GM12878 (cell line): ENCODE data around the gene UBASH3A. TPM values are rescaled to one million over a fixed set of nuclear protein-coding genes. Genes with fewer than 3 reads are reported as not detected.

ENCODE experiments used
- BCLAF1 ChIP-seq: fragments of 450-650 bp; IDR thresholded peaks from 2 replicates; pipeline ENCODE4 v1.6.1; 2017; ENCODE audit warnings: antibody characterized with exemption, mild to moderate bottlenecking, moderate library complexity
- BMI1 ChIP-seq: fragments of 450-650 bp; IDR thresholded peaks from 2 replicates; pipeline ENCODE4 v1.6.1; 2016; ENCODE audit warnings: mild to moderate bottlenecking, moderate library complexity, borderline replicate concordance
- CBX5 ChIP-seq: sonication (generic); IDR thresholded peaks from 2 replicates; pipeline ENCODE4 v1.6.1; 2016; ENCODE audit warnings: low read depth, moderate library complexity, mild to moderate bottlenecking, inconsistent platforms
- CHD1 ChIP-seq: IDR thresholded peaks from 2 replicates; pipeline ENCODE4 v1.6.1; 2012; ENCODE audit warnings: low read depth, low read length, improper control_type of control experiment
- POLR2A ChIP-seq: IDR thresholded peaks from 2 replicates; pipeline ENCODE4 v1.6.1; 2011; ENCODE audit warnings: low read depth, mild to moderate bottlenecking, low read length
- POLR2AphosphoS2 ChIP-seq: IDR thresholded peaks from 2 replicates; pipeline ENCODE4 v1.6.1; 2011; ENCODE audit warnings: low read depth, mild to moderate bottlenecking, low read length, improper control_type of control experiment, moderate library complexity
- SMAD5 ChIP-seq: IDR thresholded peaks from 2 replicates; pipeline ENCODE4 v1.6.1; 2016; ENCODE audit warnings: antibody characterized with exemption, low read depth
- ZNF687 ChIP-seq: fragments of 450-650 bp; IDR thresholded peaks from 2 replicates; pipeline ENCODE4 v1.6.1; 2017; ENCODE audit warnings: mild to moderate bottlenecking, moderate library complexity
- polyA plus RNA-seq, 11 experiments: library from polyadenylated mRNA; depleted of rRNA in 4 of 11; unstranded in 6 of 11; stranded (reverse) in 5 of 11; fragments of >200 nt; fragmentation: Nextera tagmentation in 4 of 11; fragmentation: Illumina TruSeq in 1 of 11; extraction: Ambion mirVana in 4 of 11; extraction: Trizol in 1 of 11; gene quantifications; 1 replicate in 1 of 11; 2 replicates in 10 of 11; pipeline versions ENCODE4 v1.2.1 to v1.2.3, GENCODE V29; 2011 to 2016; ENCODE audit warnings: inconsistent platforms in 2 of 11, missing spikeins in 2 of 11, low read depth in 1 of 11
- total RNA-seq, 4 experiments: library from RNA; depleted of rRNA in 3 of 4; stranded (reverse); fragments of >200 nt in 3 of 4; fragmentation: Illumina TruSeq in 1 of 4; extraction: Trizol in 1 of 4; gene quantifications; 2 replicates each; pipeline versions ENCODE4 v1.2.1 to v1.2.3, GENCODE V29; 2013 to 2021
- TF ChIP-seq, protein P1 (sequence below): fragments of 450-650 bp; IDR thresholded peaks from 2 replicates; pipeline ENCODE4 v1.6.1; 2016; ENCODE audit warnings: mild to moderate bottlenecking, moderate library complexity, borderline replicate concordance
- TF ChIP-seq, protein P2 (sequence below): fragments of 450-650 bp; IDR thresholded peaks from 2 replicates; pipeline ENCODE4 v1.6.1; 2017; ENCODE audit warnings: mild to moderate bottlenecking

The UBASH3A gene
- total and polyA plus RNA-seq, 10 of the 15 experiments (the other 5 are each of a cell fraction or from before 2014, with no cell fraction given), result 0.04 to 0.39 (median 0.23) TPM; not detected in 1

GRCh38 chr21:42357307-42357706 is 46.4 kb upstream of the UBASH3A start (continued):
- TF ChIP-seq BCLAF1, result no peak
- no peak for TF ChIP-seq CHD1
- no peak for TF ChIP-seq POLR2AphosphoS2
- TF ChIP-seq CBX5, result no peak
- TF ChIP-seq, protein P1, sequence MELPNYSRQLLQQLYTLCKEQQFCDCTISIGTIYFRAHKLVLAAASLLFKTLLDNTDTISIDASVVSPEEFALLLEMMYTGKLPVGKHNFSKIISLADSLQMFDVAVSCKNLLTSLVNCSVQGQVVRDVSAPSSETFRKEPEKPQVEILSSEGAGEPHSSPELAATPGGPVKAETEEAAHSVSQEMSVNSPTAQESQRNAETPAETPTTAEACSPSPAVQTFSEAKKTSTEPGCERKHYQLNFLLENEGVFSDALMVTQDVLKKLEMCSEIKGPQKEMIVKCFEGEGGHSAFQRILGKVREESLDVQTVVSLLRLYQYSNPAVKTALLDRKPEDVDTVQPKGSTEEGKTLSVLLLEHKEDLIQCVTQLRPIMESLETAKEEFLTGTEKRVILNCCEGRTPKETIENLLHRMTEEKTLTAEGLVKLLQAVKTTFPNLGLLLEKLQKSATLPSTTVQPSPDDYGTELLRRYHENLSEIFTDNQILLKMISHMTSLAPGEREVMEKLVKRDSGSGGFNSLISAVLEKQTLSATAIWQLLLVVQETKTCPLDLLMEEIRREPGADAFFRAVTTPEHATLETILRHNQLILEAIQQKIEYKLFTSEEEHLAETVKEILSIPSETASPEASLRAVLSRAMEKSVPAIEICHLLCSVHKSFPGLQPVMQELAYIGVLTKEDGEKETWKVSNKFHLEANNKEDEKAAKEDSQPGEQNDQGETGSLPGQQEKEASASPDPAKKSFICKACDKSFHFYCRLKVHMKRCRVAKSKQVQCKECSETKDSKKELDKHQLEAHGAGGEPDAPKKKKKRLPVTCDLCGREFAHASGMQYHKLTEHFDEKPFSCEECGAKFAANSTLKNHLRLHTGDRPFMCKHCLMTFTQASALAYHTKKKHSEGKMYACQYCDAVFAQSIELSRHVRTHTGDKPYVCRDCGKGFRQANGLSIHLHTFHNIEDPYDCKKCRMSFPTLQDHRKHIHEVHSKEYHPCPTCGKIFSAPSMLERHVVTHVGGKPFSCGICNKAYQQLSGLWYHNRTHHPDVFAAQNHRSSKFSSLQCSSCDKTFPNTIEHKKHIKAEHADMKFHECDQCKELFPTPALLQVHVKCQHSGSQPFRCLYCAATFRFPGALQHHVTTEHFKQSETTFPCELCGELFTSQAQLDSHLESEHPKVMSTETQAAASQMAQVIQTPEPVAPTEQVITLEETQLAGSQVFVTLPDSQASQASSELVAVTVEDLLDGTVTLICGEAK, result no peak
- no peak for TF ChIP-seq ZNF687
- no peak for TF ChIP-seq BMI1
- no peak for TF ChIP-seq POLR2A
- no peak for TF ChIP-seq SMAD5
- TF ChIP-seq, protein P2, sequence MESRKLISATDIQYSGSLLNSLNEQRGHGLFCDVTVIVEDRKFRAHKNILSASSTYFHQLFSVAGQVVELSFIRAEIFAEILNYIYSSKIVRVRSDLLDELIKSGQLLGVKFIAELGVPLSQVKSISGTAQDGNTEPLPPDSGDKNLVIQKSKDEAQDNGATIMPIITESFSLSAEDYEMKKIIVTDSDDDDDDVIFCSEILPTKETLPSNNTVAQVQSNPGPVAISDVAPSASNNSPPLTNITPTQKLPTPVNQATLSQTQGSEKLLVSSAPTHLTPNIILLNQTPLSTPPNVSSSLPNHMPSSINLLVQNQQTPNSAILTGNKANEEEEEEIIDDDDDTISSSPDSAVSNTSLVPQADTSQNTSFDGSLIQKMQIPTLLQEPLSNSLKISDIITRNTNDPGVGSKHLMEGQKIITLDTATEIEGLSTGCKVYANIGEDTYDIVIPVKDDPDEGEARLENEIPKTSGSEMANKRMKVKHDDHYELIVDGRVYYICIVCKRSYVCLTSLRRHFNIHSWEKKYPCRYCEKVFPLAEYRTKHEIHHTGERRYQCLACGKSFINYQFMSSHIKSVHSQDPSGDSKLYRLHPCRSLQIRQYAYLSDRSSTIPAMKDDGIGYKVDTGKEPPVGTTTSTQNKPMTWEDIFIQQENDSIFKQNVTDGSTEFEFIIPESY, result no peak
